ENCODE results near the gene ASAP3.

The ASAP3 gene

GRCh38 chr1:23502951-23503350 lies 19.0 kb upstream of the ASAP3 start:
- H3K4me2 ChIP-seq (ENCODE audit: insufficient read depth, low read length): no peak overlapping the region
- H3K27ac ChIP-seq (ENCODE audit: low read length): no peak overlapping the region
- no peaks in the 10 kb centered on the region for H3K27me3 ChIP-seq (ENCODE audit: insufficient read depth, low read length, poor library complexity)
- ATAC-seq (ENCODE audit: insufficient read depth, low read depth) (no peak), DNase-seq (no peak)
- H3K4me1 ChIP-seq (ENCODE audit: insufficient read depth, low read length): no peaks in the 10 kb centered on the region
- H3K36me3 ChIP-seq (ENCODE audit: insufficient read depth, low read length): peaks cover 23% of the 10 kb centered on the region
- H2AFZ ChIP-seq (ENCODE audit: low read depth, low read length): no peak overlapping the region
- no peaks in the 10 kb centered on the region for H3K79me2 ChIP-seq (ENCODE audit: insufficient read depth, low read length)
- no peak overlapping the region for H3K9ac ChIP-seq (ENCODE audit: low read depth, low read length)
- no peaks in the 10 kb centered on the region for H3K9me3 ChIP-seq (ENCODE audit: insufficient read depth, low read length, severe bottlenecking)
- H3K4me3 ChIP-seq (ENCODE audit: low read depth in 1 of 2, low read length in 2 of 2): no peak overlapping the region
- no peak for TF ChIP-seq EZH2 (IDR thresholded peaks at IDR 0.05; ENCODE audit: borderline replicate concordance, low read depth, low read length, severe bottlenecking)
- TF ChIP-seq CTCF (IDR thresholded peaks at IDR 0.05; ENCODE audit: borderline replicate concordance, extremely low read depth, low read length, poor library complexity, severe bottlenecking): no peak
- peaks cover 4% of the 10 kb centered on the region; the same call in 1 of the 2 replicates for H4K20me1 ChIP-seq (ENCODE audit: insufficient read depth, low read length)

GRCh38 chr1:23500466-23500865 lies 16.5 kb upstream of the ASAP3 start:
- ATAC-seq (ENCODE audit: insufficient read depth, low read depth): no peak
- no peak overlapping the region for H3K9ac ChIP-seq (ENCODE audit: low read depth, low read length)
- H3K79me2 ChIP-seq (ENCODE audit: insufficient read depth, low read length): no peaks in the 10 kb centered on the region
- H4K20me1 ChIP-seq (ENCODE audit: insufficient read depth, low read length): no peaks in the 10 kb centered on the region
- no peaks in the 10 kb centered on the region for H3K9me3 ChIP-seq (ENCODE audit: insufficient read depth, low read length, severe bottlenecking)
- TF ChIP-seq CTCF (IDR thresholded peaks at IDR 0.05; ENCODE audit: borderline replicate concordance, extremely low read depth, low read length, poor library complexity, severe bottlenecking) (no peak), EZH2 (IDR thresholded peaks at IDR 0.05; ENCODE audit: borderline replicate concordance, low read depth, low read length, severe bottlenecking) (no peak)
- no peak overlapping the region for H3K4me2 ChIP-seq (ENCODE audit: insufficient read depth, low read length)
- DNase-seq: no peak
- 0 out of 2 replicates have a peak, but pooled peaks cover 2% of the 10 kb centered on the region for H3K4me1 ChIP-seq (ENCODE audit: insufficient read depth, low read length)
- H3K27me3 ChIP-seq (ENCODE audit: insufficient read depth, low read length, poor library complexity): no peaks in the 10 kb centered on the region
- H2AFZ ChIP-seq (ENCODE audit: low read depth, low read length): no peak overlapping the region
- H3K36me3 ChIP-seq (ENCODE audit: insufficient read depth, low read length): no peaks in the 10 kb centered on the region; the same call in 1 of the 2 replicates
- no peak overlapping the region for H3K27ac ChIP-seq (ENCODE audit: low read length)
- no peak overlapping the region for H3K4me3 ChIP-seq (ENCODE audit: low read depth in 1 of 2, low read length in 2 of 2)

GRCh38 chr1:23497777-23498439 lies 13.9 kb upstream of the ASAP3 start:
- Histone ChIP-seq H3K9ac (ENCODE audit: low read depth, low read length) (no peak overlapping the region), H3K4me1 (ENCODE audit: insufficient read depth, low read length) (0 out of 2 replicates have a peak, but pooled peaks cover 2% of the 10 kb centered on the region), H3K27ac (ENCODE audit: low read length) (no peak overlapping the region), H3K79me2 (ENCODE audit: insufficient read depth, low read length) (no peaks in the 10 kb centered on the region), H3K9me3 (ENCODE audit: insufficient read depth, low read length, severe bottlenecking) (no peaks in the 10 kb centered on the region), H2AFZ (ENCODE audit: low read depth, low read length) (no peak overlapping the region), H3K27me3 (ENCODE audit: insufficient read depth, low read length, poor library complexity) (no peaks in the 10 kb centered on the region), H4K20me1 (ENCODE audit: insufficient read depth, low read length) (no peaks in the 10 kb centered on the region), H3K4me2 (ENCODE audit: insufficient read depth, low read length) (no peak overlapping the region), H3K36me3 (ENCODE audit: insufficient read depth, low read length) (no peaks in the 10 kb centered on the region), H3K4me3 (ENCODE audit: low read depth in 1 of 2, low read length in 2 of 2) (no peak overlapping the region)
- ATAC-seq (ENCODE audit: insufficient read depth, low read depth): 0 out of 3 replicates have a peak, but pooled peaks have one; percentile 20
- TF ChIP-seq EZH2 (IDR thresholded peaks at IDR 0.05; ENCODE audit: borderline replicate concordance, low read depth, low read length, severe bottlenecking) (no peak), CTCF (IDR thresholded peaks at IDR 0.05; ENCODE audit: borderline replicate concordance, extremely low read depth, low read length, poor library complexity, severe bottlenecking) (no peak)
- no peak for DNase-seq
